ENCODE data around the gene NCOA7.

DNA sequence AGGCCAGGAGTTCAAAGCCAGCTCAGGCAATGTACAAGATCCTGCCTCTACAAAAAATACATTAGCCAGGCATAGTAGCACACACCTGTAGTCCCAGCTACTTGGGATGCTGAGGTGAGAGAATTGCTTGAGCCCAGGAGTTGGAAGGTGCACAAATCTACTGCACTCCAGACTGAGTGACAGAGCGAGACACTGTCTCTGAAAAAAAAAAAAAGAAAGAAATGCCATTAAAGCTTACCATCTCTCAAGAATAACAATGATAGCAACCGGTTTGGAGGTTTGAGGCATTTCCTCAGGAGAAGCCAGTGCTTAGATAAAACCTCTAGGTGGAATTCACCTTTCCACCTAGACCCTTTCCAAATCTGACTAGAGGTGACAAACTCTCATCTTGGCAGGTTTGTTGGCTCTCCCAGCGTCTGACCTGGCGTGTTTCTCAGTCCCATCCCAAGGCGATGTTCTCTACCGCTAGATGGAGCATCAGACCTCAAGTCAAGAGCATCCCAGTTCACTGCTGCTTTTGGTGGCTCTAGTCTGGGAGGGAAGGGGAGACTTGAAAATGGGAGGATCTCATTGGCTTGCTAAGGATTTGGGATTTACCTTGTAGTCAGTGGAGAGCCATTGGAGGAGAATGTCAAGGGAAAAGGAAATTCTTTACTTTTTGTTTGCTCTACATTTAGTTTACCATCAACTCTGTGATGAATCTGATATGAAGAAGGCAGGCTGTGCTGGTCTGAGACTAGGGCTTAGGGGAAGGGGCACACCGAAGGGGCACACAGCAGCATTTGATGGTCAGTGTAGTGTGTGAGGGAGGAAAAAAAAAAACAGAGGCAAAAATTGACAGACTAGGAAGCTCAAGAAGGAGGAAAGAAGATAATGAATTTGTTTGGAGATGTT lies 67.9 kb downstream of the NCOA7 start:
- TF ChIP-seq, protein P1, sequence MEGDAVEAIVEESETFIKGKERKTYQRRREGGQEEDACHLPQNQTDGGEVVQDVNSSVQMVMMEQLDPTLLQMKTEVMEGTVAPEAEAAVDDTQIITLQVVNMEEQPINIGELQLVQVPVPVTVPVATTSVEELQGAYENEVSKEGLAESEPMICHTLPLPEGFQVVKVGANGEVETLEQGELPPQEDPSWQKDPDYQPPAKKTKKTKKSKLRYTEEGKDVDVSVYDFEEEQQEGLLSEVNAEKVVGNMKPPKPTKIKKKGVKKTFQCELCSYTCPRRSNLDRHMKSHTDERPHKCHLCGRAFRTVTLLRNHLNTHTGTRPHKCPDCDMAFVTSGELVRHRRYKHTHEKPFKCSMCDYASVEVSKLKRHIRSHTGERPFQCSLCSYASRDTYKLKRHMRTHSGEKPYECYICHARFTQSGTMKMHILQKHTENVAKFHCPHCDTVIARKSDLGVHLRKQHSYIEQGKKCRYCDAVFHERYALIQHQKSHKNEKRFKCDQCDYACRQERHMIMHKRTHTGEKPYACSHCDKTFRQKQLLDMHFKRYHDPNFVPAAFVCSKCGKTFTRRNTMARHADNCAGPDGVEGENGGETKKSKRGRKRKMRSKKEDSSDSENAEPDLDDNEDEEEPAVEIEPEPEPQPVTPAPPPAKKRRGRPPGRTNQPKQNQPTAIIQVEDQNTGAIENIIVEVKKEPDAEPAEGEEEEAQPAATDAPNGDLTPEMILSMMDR (IDR thresholded peaks at IDR 0.05), result peak; percentile 46 to 76 (median 69)
- TF ChIP-seq POLR2A (IDR thresholded peaks at IDR 0.05), result no peak
